Measurements from ENCODE around the gene MAD2L2.

DNA sequence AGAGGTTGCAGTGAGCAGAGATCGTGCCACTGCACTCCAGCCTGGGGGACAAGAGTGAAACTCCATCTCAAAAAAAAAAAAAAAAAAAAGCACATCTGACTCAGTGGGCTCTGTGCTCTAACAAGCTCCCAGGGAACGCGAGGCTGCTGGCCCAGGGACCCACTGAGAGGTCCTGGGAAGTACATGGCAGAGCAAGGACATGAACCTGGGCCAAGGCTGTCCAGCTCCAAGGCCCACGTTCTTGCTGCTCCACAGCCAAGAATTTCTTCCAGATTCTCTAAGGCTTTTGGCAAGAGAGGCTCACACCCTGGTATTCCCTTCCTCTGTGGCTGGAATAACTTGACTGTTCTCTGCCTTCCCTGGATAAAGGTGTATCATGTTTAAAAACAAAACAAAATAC lies 39.6 kb upstream of the MAD2L2 start:
- TF ChIP-seq, protein P1, sequence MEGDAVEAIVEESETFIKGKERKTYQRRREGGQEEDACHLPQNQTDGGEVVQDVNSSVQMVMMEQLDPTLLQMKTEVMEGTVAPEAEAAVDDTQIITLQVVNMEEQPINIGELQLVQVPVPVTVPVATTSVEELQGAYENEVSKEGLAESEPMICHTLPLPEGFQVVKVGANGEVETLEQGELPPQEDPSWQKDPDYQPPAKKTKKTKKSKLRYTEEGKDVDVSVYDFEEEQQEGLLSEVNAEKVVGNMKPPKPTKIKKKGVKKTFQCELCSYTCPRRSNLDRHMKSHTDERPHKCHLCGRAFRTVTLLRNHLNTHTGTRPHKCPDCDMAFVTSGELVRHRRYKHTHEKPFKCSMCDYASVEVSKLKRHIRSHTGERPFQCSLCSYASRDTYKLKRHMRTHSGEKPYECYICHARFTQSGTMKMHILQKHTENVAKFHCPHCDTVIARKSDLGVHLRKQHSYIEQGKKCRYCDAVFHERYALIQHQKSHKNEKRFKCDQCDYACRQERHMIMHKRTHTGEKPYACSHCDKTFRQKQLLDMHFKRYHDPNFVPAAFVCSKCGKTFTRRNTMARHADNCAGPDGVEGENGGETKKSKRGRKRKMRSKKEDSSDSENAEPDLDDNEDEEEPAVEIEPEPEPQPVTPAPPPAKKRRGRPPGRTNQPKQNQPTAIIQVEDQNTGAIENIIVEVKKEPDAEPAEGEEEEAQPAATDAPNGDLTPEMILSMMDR (conservative IDR thresholded peaks at IDR 0.05 in 1 of 2, IDR thresholded peaks at IDR 0.05 in 1 of 2; ENCODE audit: low read depth in 1 of 2, low read length in 2 of 2) = no peak
- no peak for TF ChIP-seq EZH2 (IDR thresholded peaks at IDR 0.05; ENCODE audit: low read length, missing control alignments)

Data from fibroblast of lung (primary cell).